ENCODE results near the gene IL36A.

Gene IL36A

GRCh38 chr2:113027691-113028090 is 22.4 kb downstream of the IL36A start:
- TF ChIP-seq, protein P1, sequence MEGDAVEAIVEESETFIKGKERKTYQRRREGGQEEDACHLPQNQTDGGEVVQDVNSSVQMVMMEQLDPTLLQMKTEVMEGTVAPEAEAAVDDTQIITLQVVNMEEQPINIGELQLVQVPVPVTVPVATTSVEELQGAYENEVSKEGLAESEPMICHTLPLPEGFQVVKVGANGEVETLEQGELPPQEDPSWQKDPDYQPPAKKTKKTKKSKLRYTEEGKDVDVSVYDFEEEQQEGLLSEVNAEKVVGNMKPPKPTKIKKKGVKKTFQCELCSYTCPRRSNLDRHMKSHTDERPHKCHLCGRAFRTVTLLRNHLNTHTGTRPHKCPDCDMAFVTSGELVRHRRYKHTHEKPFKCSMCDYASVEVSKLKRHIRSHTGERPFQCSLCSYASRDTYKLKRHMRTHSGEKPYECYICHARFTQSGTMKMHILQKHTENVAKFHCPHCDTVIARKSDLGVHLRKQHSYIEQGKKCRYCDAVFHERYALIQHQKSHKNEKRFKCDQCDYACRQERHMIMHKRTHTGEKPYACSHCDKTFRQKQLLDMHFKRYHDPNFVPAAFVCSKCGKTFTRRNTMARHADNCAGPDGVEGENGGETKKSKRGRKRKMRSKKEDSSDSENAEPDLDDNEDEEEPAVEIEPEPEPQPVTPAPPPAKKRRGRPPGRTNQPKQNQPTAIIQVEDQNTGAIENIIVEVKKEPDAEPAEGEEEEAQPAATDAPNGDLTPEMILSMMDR (conservative IDR thresholded peaks at IDR 0.05; ENCODE audit: low read depth, low read length) = no peak
- no peak for DNase-seq (ENCODE audit: low read depth)
- no peak overlapping the region for H3K4me3 ChIP-seq (ENCODE audit: low read length)

GRCh38 chr2:113028112-113028511 is 22.9 kb downstream of the IL36A start:
- TF ChIP-seq, protein P1 (conservative IDR thresholded peaks at IDR 0.05; ENCODE audit: low read depth, low read length) = no peak
- H3K4me3 ChIP-seq (ENCODE audit: low read length) = no peak overlapping the region
- DNase-seq (ENCODE audit: low read depth) = no peak

- TF ChIP-seq, protein P1 (conservative IDR thresholded peaks at IDR 0.05; ENCODE audit: low read depth, low read length) = no peak
- no peak overlapping the region for H3K4me3 ChIP-seq (ENCODE audit: low read length)
- no peak for DNase-seq (ENCODE audit: low read depth)
These were observed 27.5 kb downstream of the IL36A start for GRCh38 chr2:113032737-113033136.

- no peak overlapping the region for H3K4me3 ChIP-seq (ENCODE audit: low read length)
- TF ChIP-seq, protein P1 (conservative IDR thresholded peaks at IDR 0.05; ENCODE audit: low read depth, low read length) = no peak
- no peak for DNase-seq (ENCODE audit: low read depth)
These were observed 28.8 kb downstream of the IL36A start for GRCh38 chr2:113034016-113034415.

GRCh38 chr2:113036763-113037162 is 31.5 kb downstream of the IL36A start:
- H3K4me3 ChIP-seq (ENCODE audit: low read length) = no peak overlapping the region
- no peak for DNase-seq (ENCODE audit: low read depth)
- TF ChIP-seq, protein P1 (conservative IDR thresholded peaks at IDR 0.05; ENCODE audit: low read depth, low read length) = no peak

GRCh38 chr2:113038291-113038690 is 33.0 kb downstream of the IL36A start:
- H3K4me3 ChIP-seq (ENCODE audit: low read length) = no peak overlapping the region
- no peak for DNase-seq (ENCODE audit: low read depth)
- TF ChIP-seq, protein P1 (conservative IDR thresholded peaks at IDR 0.05; ENCODE audit: low read depth, low read length) = no peak

DNA sequence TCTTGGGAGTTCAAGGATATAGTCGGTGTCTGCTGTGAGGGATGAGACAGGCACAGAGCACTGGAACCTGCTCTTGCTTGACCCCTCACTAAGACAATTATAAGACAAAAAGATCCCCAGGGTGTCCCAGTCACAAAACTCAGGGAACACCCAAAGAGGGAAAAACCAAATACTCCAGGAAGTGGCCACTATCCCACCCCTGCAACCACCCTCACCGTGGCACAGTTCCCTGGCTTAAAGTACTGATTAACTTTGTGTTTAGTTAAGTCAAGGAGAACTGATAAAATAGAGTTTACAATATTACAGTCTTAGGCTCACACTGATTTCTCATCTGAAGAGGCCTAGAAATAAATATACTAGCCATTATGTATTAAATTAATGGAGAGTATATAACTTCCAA is 33.9 kb downstream of the IL36A start:
- TF ChIP-seq, protein P1 (conservative IDR thresholded peaks at IDR 0.05; ENCODE audit: low read depth, low read length) = no peak
- no peak for DNase-seq (ENCODE audit: low read depth)

More for the DNA sequence above, 33.9 kb downstream of the IL36A start:
- no peak overlapping the region for H3K4me3 ChIP-seq (ENCODE audit: low read length)

All from retinal pigment epithelial cell (primary cell).